ENCODE measurements around the gene BCL2L13. TPM values are rescaled to one million over a fixed set of nuclear protein-coding genes. Genes with fewer than 3 reads are reported as not detected.

The BCL2L13 gene
- total RNA-seq, 2 donors from 2014 or later: 19.8 to 35.0 TPM

DNA sequence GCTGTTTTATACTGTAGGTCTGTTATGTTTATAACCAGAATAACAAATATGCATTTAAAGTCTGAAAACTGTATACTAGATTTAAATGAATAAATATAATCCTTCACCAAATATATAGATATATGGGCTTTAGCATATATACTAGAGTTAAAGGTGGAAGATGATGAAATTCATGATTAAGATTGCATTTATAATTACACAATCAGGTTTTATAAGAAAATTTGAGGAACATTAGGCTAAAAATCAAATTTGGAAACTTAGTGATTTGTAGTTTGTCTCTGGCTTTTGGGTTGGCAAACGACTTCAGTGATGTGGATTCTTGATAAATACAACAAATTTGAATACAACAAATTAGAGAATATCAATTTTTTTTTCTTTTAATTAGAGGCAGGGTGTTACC lies 10.0 kb downstream of the BCL2L13 start:
- H3K4me3 ChIP-seq: no peak overlapping the region
- no peak overlapping the region for H3K27ac ChIP-seq
- no peak for DNase-seq
- peaks cover 3% of the 10 kb centered on the region for H3K4me1 ChIP-seq
- no peaks in the 10 kb centered on the region for H3K9me3 ChIP-seq
- TF ChIP-seq POLR2A (IDR thresholded peaks at IDR 0.05): no peak
- TF ChIP-seq, protein P1, sequence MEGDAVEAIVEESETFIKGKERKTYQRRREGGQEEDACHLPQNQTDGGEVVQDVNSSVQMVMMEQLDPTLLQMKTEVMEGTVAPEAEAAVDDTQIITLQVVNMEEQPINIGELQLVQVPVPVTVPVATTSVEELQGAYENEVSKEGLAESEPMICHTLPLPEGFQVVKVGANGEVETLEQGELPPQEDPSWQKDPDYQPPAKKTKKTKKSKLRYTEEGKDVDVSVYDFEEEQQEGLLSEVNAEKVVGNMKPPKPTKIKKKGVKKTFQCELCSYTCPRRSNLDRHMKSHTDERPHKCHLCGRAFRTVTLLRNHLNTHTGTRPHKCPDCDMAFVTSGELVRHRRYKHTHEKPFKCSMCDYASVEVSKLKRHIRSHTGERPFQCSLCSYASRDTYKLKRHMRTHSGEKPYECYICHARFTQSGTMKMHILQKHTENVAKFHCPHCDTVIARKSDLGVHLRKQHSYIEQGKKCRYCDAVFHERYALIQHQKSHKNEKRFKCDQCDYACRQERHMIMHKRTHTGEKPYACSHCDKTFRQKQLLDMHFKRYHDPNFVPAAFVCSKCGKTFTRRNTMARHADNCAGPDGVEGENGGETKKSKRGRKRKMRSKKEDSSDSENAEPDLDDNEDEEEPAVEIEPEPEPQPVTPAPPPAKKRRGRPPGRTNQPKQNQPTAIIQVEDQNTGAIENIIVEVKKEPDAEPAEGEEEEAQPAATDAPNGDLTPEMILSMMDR (IDR thresholded peaks at IDR 0.05): no peak
- intact Hi-C loops (cut with DNase I): no loop called here
- 54 to 68% methylated on average over 1 of the region's 1 CpG for WGBS, 2 donors
- no peaks in the 10 kb centered on the region for H3K27me3 ChIP-seq
- no peak for ATAC-seq
- H3K36me3 ChIP-seq (replicated peaks in 1 of 2; ENCODE audit: insufficient read depth in 1 of 2, low read depth in 2 of 2): no peaks in the 10 kb centered on the region

DNA sequence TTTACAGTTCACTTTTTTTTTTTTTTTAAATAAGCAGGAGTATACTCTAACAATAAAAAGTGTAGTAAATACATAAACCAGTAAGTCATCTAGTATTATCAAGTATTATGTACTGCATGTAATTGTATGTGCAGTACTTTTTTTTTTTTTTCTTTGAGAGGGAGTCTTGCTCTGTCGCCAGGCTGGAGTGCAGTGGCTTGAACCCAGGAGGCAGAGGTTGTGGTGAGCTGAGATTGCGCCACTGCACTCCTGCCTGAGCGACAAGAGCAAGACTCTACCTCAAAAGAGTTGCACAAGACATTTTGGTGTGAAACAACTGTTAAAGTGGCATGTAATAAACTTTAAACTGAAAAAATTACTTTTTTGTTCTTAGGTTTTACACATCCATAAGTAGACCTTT lies 16.7 kb downstream of the BCL2L13 start:
- no peak for DNase-seq
- intact Hi-C loops (cut with DNase I): no loop called here
- TF ChIP-seq, protein P1 (IDR thresholded peaks at IDR 0.05): no peak
- no peak for TF ChIP-seq POLR2A (IDR thresholded peaks at IDR 0.05)
- WGBS, 2 donors: 80 to 95% methylated on average over 3 of the region's 3 CpGs
- Histone ChIP-seq H3K4me1 (peaks cover 17% of the 10 kb centered on the region), H3K36me3 (replicated peaks in 1 of 2; ENCODE audit: insufficient read depth in 1 of 2, low read depth in 2 of 2) (peaks cover 1 to 6% of the 10 kb centered on the region in 2 donors), H3K9me3 (no peaks in the 10 kb centered on the region), H3K27ac (no peak overlapping the region), H3K27me3 (no peaks in the 10 kb centered on the region), H3K4me3 (no peak overlapping the region)
- no peak for ATAC-seq

DNA sequence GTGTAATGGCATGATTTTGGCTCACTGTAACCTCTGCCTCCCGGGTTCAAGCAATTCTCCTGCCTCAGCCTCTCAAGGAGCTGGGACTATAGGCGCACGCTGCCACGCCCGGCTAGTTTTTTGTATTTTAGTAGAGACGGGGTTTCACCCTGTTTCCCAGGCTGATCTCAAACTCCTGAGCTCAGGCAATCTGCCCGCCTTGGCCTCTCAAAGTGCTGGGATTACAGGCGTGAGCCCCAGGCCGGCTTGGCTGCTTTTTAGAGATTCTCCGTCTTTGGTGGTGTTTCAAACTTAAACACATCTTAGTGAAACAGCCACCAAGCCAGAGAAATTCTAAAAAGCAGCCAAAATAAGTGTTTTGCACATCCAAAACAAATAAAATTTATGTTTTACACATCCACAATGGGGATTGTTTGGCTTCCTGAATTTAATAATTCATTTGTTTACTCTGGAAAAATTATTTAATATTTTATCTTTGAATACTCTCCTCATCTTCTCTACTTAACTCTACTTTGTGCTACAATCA lies 18.4 kb downstream of the BCL2L13 start:
- no peaks in the 10 kb centered on the region for H3K9me3 ChIP-seq
- WGBS, 2 donors: 94 to 95% methylated on average over 10 of the region's 10 CpGs
- no peak for DNase-seq
- H3K27me3 ChIP-seq: no peaks in the 10 kb centered on the region
- H3K4me3 ChIP-seq: no peak overlapping the region
- intact Hi-C loops (cut with DNase I): no loop called here
- TF ChIP-seq POLR2A (IDR thresholded peaks at IDR 0.05): no peak
- TF ChIP-seq, protein P1 (IDR thresholded peaks at IDR 0.05): no peak
- peaks cover 1 to 6% of the 10 kb centered on the region in 2 donors for H3K36me3 ChIP-seq (replicated peaks in 1 of 2; ENCODE audit: insufficient read depth in 1 of 2, low read depth in 2 of 2)
- H3K4me1 ChIP-seq: peaks cover 17% of the 10 kb centered on the region
- ATAC-seq: no peak
- no peak overlapping the region for H3K27ac ChIP-seq

DNA sequence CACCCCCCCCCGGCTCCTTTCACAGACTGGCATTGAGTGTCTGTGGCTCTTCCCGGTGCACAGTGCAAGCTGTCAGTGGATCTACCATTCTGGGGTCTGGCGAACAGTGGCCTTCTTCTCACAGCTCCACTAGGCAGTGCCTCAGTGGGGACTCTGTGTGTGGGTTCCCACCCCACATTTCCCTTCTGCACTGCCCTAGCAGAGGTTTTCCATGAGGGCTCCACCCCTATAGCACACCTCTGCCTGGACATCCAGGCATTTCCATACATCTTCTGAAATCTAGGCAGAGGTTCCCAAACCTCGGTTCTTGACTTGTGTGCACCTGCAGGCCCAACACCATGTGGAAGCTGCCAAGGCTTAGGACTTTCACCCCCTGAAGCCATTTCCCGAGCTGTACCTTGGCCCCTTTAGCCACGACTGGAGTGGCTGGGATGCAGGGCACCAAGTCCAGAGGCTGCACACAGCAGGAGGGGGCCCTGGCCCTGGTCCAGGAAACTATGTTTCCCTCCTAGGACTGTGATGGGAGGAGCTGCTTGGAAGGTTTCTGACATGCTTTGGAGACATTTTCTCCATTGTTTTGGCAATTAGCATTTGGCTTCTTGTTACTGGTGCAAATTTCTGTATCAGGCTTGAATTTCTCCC lies 26.0 kb downstream of the BCL2L13 start:
- Histone ChIP-seq H3K36me3 (replicated peaks in 1 of 2; ENCODE audit: insufficient read depth in 1 of 2, low read depth in 2 of 2) (peaks cover 0 to 8% of the 10 kb centered on the region in 2 donors), H3K27me3 (no peaks in the 10 kb centered on the region), H3K27ac (no peak overlapping the region), H3K4me1 (no peaks in the 10 kb centered on the region), H3K9me3 (no peaks in the 10 kb centered on the region), H3K4me3 (no peak overlapping the region)
- intact Hi-C loops (cut with DNase I): no loop called here
- DNase-seq (no peak), ATAC-seq (no peak)
- WGBS, 2 donors: 94% methylated on average over 3 to 6 of the region's 6 CpGs
- TF ChIP-seq POLR2A (IDR thresholded peaks at IDR 0.05): no peak
- TF ChIP-seq, protein P1 (IDR thresholded peaks at IDR 0.05): no peak

DNA sequence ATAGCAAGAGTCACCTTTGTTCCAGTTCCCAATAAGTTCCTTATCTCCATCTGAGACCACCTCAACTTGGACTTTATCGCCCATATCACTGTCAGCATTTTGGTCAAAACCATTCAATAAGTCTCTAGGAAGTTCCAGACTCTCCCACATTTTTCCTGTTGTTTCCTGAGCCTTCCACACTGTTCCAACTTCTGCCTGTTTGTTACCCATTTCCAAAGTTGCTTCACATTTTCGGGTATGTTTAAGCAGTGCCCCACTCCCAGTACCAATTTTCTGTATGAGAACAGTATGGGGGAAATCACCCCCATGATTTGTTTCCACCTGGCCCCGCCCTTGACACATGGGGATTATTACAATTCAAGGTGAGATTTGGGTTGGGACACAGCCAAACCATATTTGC lies 26.7 kb downstream of the BCL2L13 start:
- no peak overlapping the region for H3K4me3 ChIP-seq
- no peaks in the 10 kb centered on the region for H3K4me1 ChIP-seq
- ATAC-seq (no peak), DNase-seq (no peak)
- TF ChIP-seq, protein P1 (IDR thresholded peaks at IDR 0.05): no peak
- TF ChIP-seq POLR2A (IDR thresholded peaks at IDR 0.05): no peak
- peaks cover 0 to 8% of the 10 kb centered on the region in 2 donors for H3K36me3 ChIP-seq (replicated peaks in 1 of 2; ENCODE audit: insufficient read depth in 1 of 2, low read depth in 2 of 2)
- H3K27me3 ChIP-seq: no peaks in the 10 kb centered on the region
- H3K9me3 ChIP-seq: no peaks in the 10 kb centered on the region
- intact Hi-C loops (cut with DNase I): no loop called here
- H3K27ac ChIP-seq: no peak overlapping the region
- 88 to 96% methylated on average over 3 of the region's 3 CpGs for WGBS, 2 donors
